Panc1 (cell line): ENCODE measurements around the gene PIGU.

ENCODE experiments used
- POLR2AphosphoS5 ChIP-seq: IDR thresholded peaks from 2 replicates; pipeline ENCODE4 v1.6.1; 2012; ENCODE audit warnings: mild to moderate bottlenecking, low read depth, low read length, moderate library complexity
- REST ChIP-seq, 2 experiments: IDR thresholded peaks; 2 replicates each; pipeline ENCODE4 v1.6.1; 2011 to 2012; ENCODE audit warnings: low read depth in 2 of 2, control low read depth in 1 of 2, low read length in 1 of 2, mild to moderate bottlenecking in 1 of 2, moderate library complexity in 1 of 2; ENCODE audit not compliant: insufficient read depth in 1 of 2
- SIN3A ChIP-seq: IDR thresholded peaks from 2 replicates; pipeline ENCODE4 v1.6.1; 2012; ENCODE audit warnings: low read depth, mild to moderate bottlenecking, low read length, moderate library complexity, borderline replicate concordance; ENCODE audit not compliant: insufficient read depth
- TCF7L2 ChIP-seq: IDR thresholded peaks from 2 replicates; pipeline ENCODE4 v1.6.1; 2011; ENCODE audit warnings: mild to moderate bottlenecking, low read depth, low read length, inconsistent platforms
- TF ChIP-seq, protein P1 (sequence below): fragments of 450-650 bp; IDR thresholded peaks from 2 replicates; pipeline ENCODE4 v1.5.1; 2017; ENCODE audit warnings: mild to moderate bottlenecking

GRCh38 chr20:34675993-34676641 is 775 bp downstream of the PIGU start:
- TF ChIP-seq, protein P1, sequence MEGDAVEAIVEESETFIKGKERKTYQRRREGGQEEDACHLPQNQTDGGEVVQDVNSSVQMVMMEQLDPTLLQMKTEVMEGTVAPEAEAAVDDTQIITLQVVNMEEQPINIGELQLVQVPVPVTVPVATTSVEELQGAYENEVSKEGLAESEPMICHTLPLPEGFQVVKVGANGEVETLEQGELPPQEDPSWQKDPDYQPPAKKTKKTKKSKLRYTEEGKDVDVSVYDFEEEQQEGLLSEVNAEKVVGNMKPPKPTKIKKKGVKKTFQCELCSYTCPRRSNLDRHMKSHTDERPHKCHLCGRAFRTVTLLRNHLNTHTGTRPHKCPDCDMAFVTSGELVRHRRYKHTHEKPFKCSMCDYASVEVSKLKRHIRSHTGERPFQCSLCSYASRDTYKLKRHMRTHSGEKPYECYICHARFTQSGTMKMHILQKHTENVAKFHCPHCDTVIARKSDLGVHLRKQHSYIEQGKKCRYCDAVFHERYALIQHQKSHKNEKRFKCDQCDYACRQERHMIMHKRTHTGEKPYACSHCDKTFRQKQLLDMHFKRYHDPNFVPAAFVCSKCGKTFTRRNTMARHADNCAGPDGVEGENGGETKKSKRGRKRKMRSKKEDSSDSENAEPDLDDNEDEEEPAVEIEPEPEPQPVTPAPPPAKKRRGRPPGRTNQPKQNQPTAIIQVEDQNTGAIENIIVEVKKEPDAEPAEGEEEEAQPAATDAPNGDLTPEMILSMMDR: no peak
- TF ChIP-seq POLR2AphosphoS5 (no peak), REST (IDR thresholded peaks at IDR 0.05; ENCODE audit: insufficient read depth in 1 of 2, low read depth in 2 of 2, low read length in 1 of 2) (no peak), SIN3A (no peak), TCF7L2 (no peak)
